ENCODE data around the gene IRGQ. TPM values are rescaled to one million over a fixed set of nuclear protein-coding genes. Genes with fewer than 3 reads are reported as not detected.

IRGQ gene
- total RNA-seq, 1 experiment from 2014 or later = 37.7 TPM

DNA sequence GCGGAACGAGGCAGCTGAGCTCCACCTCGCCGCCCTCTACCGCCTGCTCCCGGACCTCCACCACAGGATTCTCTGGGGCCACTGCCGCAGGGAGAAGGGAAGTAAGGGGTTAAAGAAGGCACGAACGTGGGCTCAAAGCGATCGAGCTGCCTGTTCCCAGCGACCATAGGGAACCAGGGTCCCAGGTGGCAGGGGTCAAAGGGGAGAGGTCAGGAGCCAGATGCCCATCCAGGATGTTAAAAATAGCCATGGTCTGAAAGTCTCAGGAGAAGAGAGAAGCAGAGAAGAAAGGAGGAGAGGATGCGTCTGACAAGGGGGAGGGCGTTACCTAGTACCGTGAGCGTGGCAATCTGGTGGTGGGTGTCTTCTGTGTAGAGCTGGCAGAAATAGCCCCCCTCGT lies 30.9 kb upstream of the IRGQ start:
- BruUV-seq (replicated peaks) = no TSS peak
- POLR2A ChIA-PET (ENCODE audit: low non-redundant PET) = no interaction called here
- Histone ChIP-seq H3K4me3 (ENCODE audit: low read depth, low read length, poor library complexity, severe bottlenecking) (no peak overlapping the region), H3K27me3 (replicated peaks; ENCODE audit: insufficient read depth, low read depth, low read length, poor library complexity) (no peaks in the 10 kb centered on the region), H3K27ac (ENCODE audit: low read depth, low read length, poor library complexity, severe bottlenecking) (no peak overlapping the region), H3K36me3 (ENCODE audit: insufficient read depth, low read length, poor library complexity, severe bottlenecking) (peaks cover 6% of the 10 kb centered on the region), H3K9me3 (ENCODE audit: low read depth, low read length, poor library complexity, severe bottlenecking) (no peaks in the 10 kb centered on the region), H3K4me1 (ENCODE audit: insufficient read depth, low read length, poor library complexity, severe bottlenecking) (no peaks in the 10 kb centered on the region)
- DNase-seq (ENCODE audit: low spot score) = no peak
- TF ChIP-seq, protein P1, sequence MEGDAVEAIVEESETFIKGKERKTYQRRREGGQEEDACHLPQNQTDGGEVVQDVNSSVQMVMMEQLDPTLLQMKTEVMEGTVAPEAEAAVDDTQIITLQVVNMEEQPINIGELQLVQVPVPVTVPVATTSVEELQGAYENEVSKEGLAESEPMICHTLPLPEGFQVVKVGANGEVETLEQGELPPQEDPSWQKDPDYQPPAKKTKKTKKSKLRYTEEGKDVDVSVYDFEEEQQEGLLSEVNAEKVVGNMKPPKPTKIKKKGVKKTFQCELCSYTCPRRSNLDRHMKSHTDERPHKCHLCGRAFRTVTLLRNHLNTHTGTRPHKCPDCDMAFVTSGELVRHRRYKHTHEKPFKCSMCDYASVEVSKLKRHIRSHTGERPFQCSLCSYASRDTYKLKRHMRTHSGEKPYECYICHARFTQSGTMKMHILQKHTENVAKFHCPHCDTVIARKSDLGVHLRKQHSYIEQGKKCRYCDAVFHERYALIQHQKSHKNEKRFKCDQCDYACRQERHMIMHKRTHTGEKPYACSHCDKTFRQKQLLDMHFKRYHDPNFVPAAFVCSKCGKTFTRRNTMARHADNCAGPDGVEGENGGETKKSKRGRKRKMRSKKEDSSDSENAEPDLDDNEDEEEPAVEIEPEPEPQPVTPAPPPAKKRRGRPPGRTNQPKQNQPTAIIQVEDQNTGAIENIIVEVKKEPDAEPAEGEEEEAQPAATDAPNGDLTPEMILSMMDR (conservative IDR thresholded peaks at IDR 0.05; ENCODE audit: low read depth, low read length) = no peak
- TF ChIP-seq EZH2 (IDR thresholded peaks at IDR 0.05; ENCODE audit: borderline replicate concordance, low read depth, low read length, poor library complexity, severe bottlenecking) = no peak
- intact Hi-C loops (cut with micrococcal nuclease; ENCODE audit: unreplicated experiment) = no loop called here
- CTCF ChIA-PET = interaction anchor here (0.5 kb wide), 1 partner anchor 139 kb away, joined by 3 read pairs; no protein-coding TSS in a partner anchor

DNA sequence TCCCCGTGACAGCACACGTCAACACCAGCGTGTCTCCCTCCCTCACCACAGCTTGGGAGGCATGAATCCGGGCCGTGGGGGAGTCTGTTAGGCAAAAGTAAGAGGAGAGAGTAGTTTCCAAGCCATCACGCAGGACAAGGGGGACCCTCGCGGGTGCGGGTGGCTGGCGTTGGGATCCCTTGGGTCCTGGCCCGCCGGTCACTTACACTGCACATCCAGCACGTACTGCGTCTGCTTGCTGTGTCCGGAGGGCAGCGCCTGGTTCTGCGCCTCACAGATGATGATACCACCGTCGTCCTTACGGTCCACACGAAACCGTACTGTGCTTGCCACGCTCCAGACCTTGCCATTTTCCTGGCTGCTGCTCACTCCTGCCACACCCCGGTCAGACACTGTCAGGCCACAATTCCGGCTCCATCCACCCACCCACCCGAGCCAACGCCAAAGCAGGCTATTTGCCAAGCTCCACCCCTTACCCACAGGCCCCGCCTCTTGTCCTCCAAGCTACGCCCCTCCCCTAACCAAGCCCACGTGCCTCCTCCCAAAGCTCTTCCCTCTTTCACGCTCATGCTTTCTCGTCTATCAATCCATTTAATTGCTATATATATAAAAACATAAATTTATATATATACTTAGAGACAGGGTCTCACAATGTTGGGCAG lies 30.1 kb upstream of the IRGQ start:
- peak; percentile 40 for DNase-seq (ENCODE audit: low spot score)
- intact Hi-C loops (cut with micrococcal nuclease; ENCODE audit: unreplicated experiment) = no loop called here
- TF ChIP-seq, protein P1 (conservative IDR thresholded peaks at IDR 0.05; ENCODE audit: low read depth, low read length) = no peak
- TF ChIP-seq EZH2 (IDR thresholded peaks at IDR 0.05; ENCODE audit: borderline replicate concordance, low read depth, low read length, poor library complexity, severe bottlenecking) = no peak
- POLR2A ChIA-PET (ENCODE audit: low non-redundant PET) = no interaction called here
- Histone ChIP-seq H3K4me1 (ENCODE audit: insufficient read depth, low read length, poor library complexity, severe bottlenecking) (no peaks in the 10 kb centered on the region), H3K27ac (ENCODE audit: low read depth, low read length, poor library complexity, severe bottlenecking) (no peak overlapping the region), H3K36me3 (ENCODE audit: insufficient read depth, low read length, poor library complexity, severe bottlenecking) (peaks cover 6% of the 10 kb centered on the region), H3K27me3 (replicated peaks; ENCODE audit: insufficient read depth, low read depth, low read length, poor library complexity) (no peaks in the 10 kb centered on the region), H3K9me3 (ENCODE audit: low read depth, low read length, poor library complexity, severe bottlenecking) (no peaks in the 10 kb centered on the region), H3K4me3 (ENCODE audit: low read depth, low read length, poor library complexity, severe bottlenecking) (no peak overlapping the region)
- BruUV-seq (replicated peaks) = no TSS peak
- CTCF ChIA-PET = interaction anchor here (0.5 kb wide), 1 partner anchor 140 kb away, joined by 3 read pairs; no protein-coding TSS in a partner anchor

DNA sequence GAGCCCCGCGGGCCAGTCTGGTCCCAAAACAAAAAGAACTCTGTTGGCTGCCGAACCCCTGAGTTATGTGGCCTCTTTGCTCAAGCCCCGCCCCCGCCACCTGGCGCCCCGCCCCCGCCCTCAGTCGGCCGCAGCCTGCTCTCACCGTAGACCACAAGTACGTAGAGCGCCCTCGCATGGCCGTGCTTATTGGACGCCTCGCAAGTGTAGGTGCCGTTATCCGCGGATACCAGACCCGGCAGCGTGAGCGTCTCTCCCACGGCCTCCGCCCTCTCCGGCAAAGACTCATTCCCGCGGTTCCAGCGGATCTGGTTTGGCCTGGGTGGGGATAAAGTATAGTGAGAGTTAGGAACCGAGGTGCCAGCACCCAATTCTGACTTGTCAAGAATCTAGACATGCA lies 29.0 kb upstream of the IRGQ start:
- intact Hi-C loops (cut with micrococcal nuclease; ENCODE audit: unreplicated experiment) = no loop called here
- ChIA-PET POLR2A (ENCODE audit: low non-redundant PET) (no interaction called here), CTCF (no interaction called here)
- peaks cover 9% of the 10 kb centered on the region for H3K4me1 ChIP-seq (ENCODE audit: insufficient read depth, low read length, poor library complexity, severe bottlenecking)
- TF ChIP-seq EZH2 (IDR thresholded peaks at IDR 0.05; ENCODE audit: borderline replicate concordance, low read depth, low read length, poor library complexity, severe bottlenecking) = no peak
- TF ChIP-seq, protein P1 (conservative IDR thresholded peaks at IDR 0.05; ENCODE audit: low read depth, low read length) = no peak
- no peak overlapping the region for H3K27ac ChIP-seq (ENCODE audit: low read depth, low read length, poor library complexity, severe bottlenecking)
- H3K4me3 ChIP-seq (ENCODE audit: low read depth, low read length, poor library complexity, severe bottlenecking) = no peak overlapping the region
- H3K9me3 ChIP-seq (ENCODE audit: low read depth, low read length, poor library complexity, severe bottlenecking) = no peaks in the 10 kb centered on the region
- H3K27me3 ChIP-seq (replicated peaks; ENCODE audit: insufficient read depth, low read depth, low read length, poor library complexity) = no peaks in the 10 kb centered on the region
- no TSS peak for BruUV-seq (replicated peaks)
- H3K36me3 ChIP-seq (ENCODE audit: insufficient read depth, low read length, poor library complexity, severe bottlenecking) = peaks cover 6% of the 10 kb centered on the region
- DNase-seq (ENCODE audit: low spot score) = no peak
